MM.1S (cell line): ENCODE results near the gene ADGRD2.

Source experiments
- CTCF ChIP-seq: fragments of 300-600 bp; sonication (generic); IDR thresholded peaks from 2 replicates; pipeline ENCODE4 v1.5.1; 2016; ENCODE audit warnings: antibody characterized with exemption, low read length, mixed read lengths
- EZH2phosphoT487 ChIP-seq: fragments of 300-600 bp; sonication (generic); IDR thresholded peaks from 2 replicates; pipeline ENCODE4 v1.6.1; 2018; ENCODE audit warnings: antibody characterized with exemption, low read length

GRCh38 chr9:124410321-124410913, 39.8 kb upstream of the ADGRD2 start:
- TF ChIP-seq CTCF (peak; percentile 32), EZH2phosphoT487 (no peak)
